IMR-90 (cell line): ENCODE data around the gene ST7. TPM values are rescaled to one million over a fixed set of nuclear protein-coding genes. Genes with fewer than 3 reads are reported as not detected.
A peak's percentile ranks its signal among the peaks of the same experiment; 100 is the strongest.

Experiments used
- ATAC-seq: fragments of 200-7000 bp; cut with Tn5 transposase; 2 replicates; pipeline ENCODE4 v1.9.1; 2020; ENCODE audit warnings: low read depth, mild to moderate bottlenecking, moderate library complexity
- BruUV-seq: library from RNA; stranded (reverse); fragments of 400-500 nt; replicated peaks from 2 replicates; lab custom pipeline; 2021; lab: Mats Ljungman, UMichigan
- CTCF ChIA-PET: fragments of 300-600 bp; formaldehyde crosslinking; extraction: SDS; loops from one replicate; lab custom pipeline; 2021; ENCODE audit warnings: antibody characterized with exemption; lab: Yijun Ruan, JAX
- POLR2A ChIA-PET: fragments of 300-600 bp; sonication (Branson Sonifier 250); formaldehyde crosslinking; loops from one replicate; lab custom pipeline; 2022; ENCODE audit warnings: antibody characterized with exemption; ENCODE audit not compliant: unreplicated experiment; lab: Charles Lee
- DNase-seq: peaks from one replicate; pipeline ENCODE4 v3.0.0; 2013
- H2AFZ ChIP-seq: replicated peaks from 2 replicates; pipeline ENCODE3; 2013; ENCODE audit warnings: low read length, mild to moderate bottlenecking; ENCODE audit not compliant: poor library complexity
- H2AK5ac ChIP-seq: 2 replicates; pipeline ENCODE4 v1.6.1; 2013; ENCODE audit warnings: low read depth, low read length, inconsistent platforms
- H2AK9ac ChIP-seq: replicated peaks from 2 replicates; pipeline ENCODE3; 2013; ENCODE audit warnings: mild to moderate bottlenecking, low read depth, low read length, moderate library complexity; ENCODE audit not compliant: poor library complexity
- H2BK120ac ChIP-seq: 2 replicates; pipeline ENCODE4 v1.6.1; 2013; ENCODE audit warnings: low read depth, low read length, inconsistent platforms
- H2BK15ac ChIP-seq: 3 replicates; pipeline ENCODE4 v1.6.1; 2013; ENCODE audit warnings: low read depth, low read length, inconsistent platforms
- H2BK20ac ChIP-seq: 2 replicates; pipeline ENCODE4 v1.6.1; 2013; ENCODE audit warnings: low read depth, mild to moderate bottlenecking, inconsistent platforms, low read length, moderate library complexity
- H2BK5ac ChIP-seq: 2 replicates; pipeline ENCODE4 v1.6.1; 2013; ENCODE audit warnings: mild to moderate bottlenecking, low read depth, low read length, inconsistent platforms; ENCODE audit not compliant: poor library complexity, severe bottlenecking
- H3K14ac ChIP-seq: replicated peaks from 2 replicates; pipeline ENCODE4 v1.6.1; 2013; ENCODE audit warnings: low read depth, low read length, inconsistent platforms
- H3K18ac ChIP-seq: 2 replicates; pipeline ENCODE4 v1.6.1; 2013; ENCODE audit warnings: low read depth, low read length, control low read depth
- H3K23ac ChIP-seq: 2 replicates; pipeline ENCODE4 v1.6.1; 2013; ENCODE audit warnings: low read depth, low read length, inconsistent platforms
- H3K27ac ChIP-seq: 2 replicates; pipeline ENCODE4 v1.5.1; 2013; ENCODE audit warnings: mild to moderate bottlenecking, control low read depth, low read length; ENCODE audit not compliant: insufficient read depth
- H3K27me3 ChIP-seq: 2 replicates; pipeline ENCODE4 v1.6.1; 2013; ENCODE audit warnings: low read length; ENCODE audit not compliant: control insufficient read depth, insufficient read depth
- H3K36me3 ChIP-seq: 2 replicates; pipeline ENCODE4 v1.6.1; 2013; ENCODE audit warnings: low read length, mixed read lengths; ENCODE audit not compliant: control insufficient read depth, insufficient read depth
- H3K4ac ChIP-seq: 2 replicates; pipeline ENCODE4 v1.6.1; 2013; ENCODE audit warnings: low read depth, low read length, inconsistent platforms
- H3K4me1 ChIP-seq: 2 replicates; pipeline ENCODE4 v1.6.1; 2013; ENCODE audit warnings: low read length, mixed read lengths; ENCODE audit not compliant: control insufficient read depth, insufficient read depth
- H3K4me2 ChIP-seq: 2 replicates; pipeline ENCODE4 v1.6.1; 2013; ENCODE audit warnings: low read depth, mild to moderate bottlenecking, control low read depth, low read length, moderate library complexity
- H3K4me3 ChIP-seq: 2 replicates; pipeline ENCODE4 v1.5.1; 2013; ENCODE audit warnings: low read depth, mild to moderate bottlenecking, control low read depth, low read length, moderate library complexity; ENCODE audit not compliant: insufficient read depth
- H3K56ac ChIP-seq: 2 replicates; pipeline ENCODE4 v1.6.1; 2013; ENCODE audit warnings: low read length, inconsistent platforms; ENCODE audit not compliant: insufficient read depth; ENCODE audit errors: extremely low read depth
- H3K79me1 ChIP-seq, 2 experiments: 2 replicates each; pipeline ENCODE4 v1.6.1; 2013; ENCODE audit warnings: low read length in 2 of 2, inconsistent platforms in 1 of 2, low read depth in 1 of 2
- H3K9ac ChIP-seq: 2 replicates; pipeline ENCODE4 v1.6.1; 2013; ENCODE audit warnings: low read depth, low read length, control low read depth
- H3K9me1 ChIP-seq: 2 replicates; pipeline ENCODE4 v1.6.1; 2013; ENCODE audit warnings: low read length, inconsistent platforms; ENCODE audit not compliant: insufficient read depth
- H3K9me3 ChIP-seq: 2 replicates; pipeline ENCODE4 v1.6.1; 2013; ENCODE audit warnings: low read length; ENCODE audit not compliant: control insufficient read depth, insufficient read depth
- H4K20me1 ChIP-seq: 2 replicates; pipeline ENCODE4 v1.6.1; 2013; ENCODE audit warnings: low read length, inconsistent platforms; ENCODE audit not compliant: insufficient read depth
- H4K5ac ChIP-seq: 2 replicates; pipeline ENCODE4 v1.6.1; 2013; ENCODE audit warnings: mild to moderate bottlenecking, low read depth, low read length, control low read depth
- H4K8ac ChIP-seq, 2 experiments: 2 replicates each; pipeline ENCODE4 v1.6.1; 2013; ENCODE audit warnings: low read depth in 2 of 2, low read length in 2 of 2, control low read depth in 1 of 2, inconsistent platforms in 1 of 2
- H4K91ac ChIP-seq: 2 replicates; pipeline ENCODE4 v1.6.1; 2013; ENCODE audit warnings: low read depth, low read length, inconsistent platforms; ENCODE audit not compliant: insufficient read depth
- CEBPB ChIP-seq: IDR thresholded peaks from 2 replicates; pipeline ENCODE4 v1.6.1; 2012; ENCODE audit warnings: low read depth, low read length, improper control_type of control experiment
- CHD1 ChIP-seq: IDR thresholded peaks from 2 replicates; pipeline ENCODE4 v1.6.1; 2012; ENCODE audit warnings: low read depth, low read length, improper control_type of control experiment
- ELK1 ChIP-seq: fragments of 150-350 bp; IDR thresholded peaks from 2 replicates; pipeline ENCODE4 v1.6.1; 2016; ENCODE audit warnings: low read depth, mild to moderate bottlenecking, low read length, moderate library complexity, borderline replicate concordance
- FOS ChIP-seq: fragments of 150-350 bp; IDR thresholded peaks from 2 replicates; pipeline ENCODE4 v1.6.1; 2016; ENCODE audit warnings: low read depth, low read length
- RAD21 ChIP-seq: IDR thresholded peaks from 2 replicates; pipeline ENCODE4 v1.6.1; 2012; ENCODE audit warnings: low read length, improper control_type of control experiment
- WGBS, 2 experiments: methylation state at CpG; one replicate each; pipeline versions ENCODE4 v1.1.5 to v1.1.7; 2013; ENCODE audit warnings: missing lambda C conversion rate in 2 of 2; ENCODE audit not compliant: insufficient read length in 1 of 2; ENCODE audit errors: extremely low coverage in 2 of 2; 5-methylcytosine and 5-hydroxymethylcytosine counted together
- dilution Hi-C: fragments of 300-500 bp; cut with HindIII; formaldehyde crosslinking; loops from one replicate; pipeline ENCODE4 v1.14.3; 2018; ENCODE audit warnings: low sequenced_read_pairs; ENCODE audit not compliant: unreplicated experiment
- in situ Hi-C: fragments of 300-500 bp; cut with MboI; formaldehyde crosslinking; loops from 3 replicates; pipeline ENCODE4 v1.14.3; 2019; ENCODE audit warnings: low sequenced_read_pairs, inconsistent platforms, mixed read lengths
- intact Hi-C: fragments of 100-400 bp; cut with micrococcal nuclease; formaldehyde crosslinking; loops from 2 replicates; pipeline ENCODE4 v1.10.0; 2022
- polyA plus RNA-seq, 3 experiments: library from polyadenylated mRNA; depleted of rRNA; stranded (reverse); fragments of >200 nt; gene quantifications; 2 replicates each; pipeline ENCODE4 v1.2.3, GENCODE V29; 2012; ENCODE audit warnings: low replicate concordance in 1 of 3
- total RNA-seq: library from RNA; depleted of rRNA; stranded (reverse); fragments of >200 nt; gene quantifications from 2 replicates; pipeline ENCODE4 v1.2.3, GENCODE V29; 2012

The ST7 gene
- total and polyA plus RNA-seq, 2 of the 4 experiments (the other 2 are of a cell fraction): 18.6 to 26.0 TPM

- TF ChIP-seq RAD21 (no peak), CEBPB (0 out of 2 replicates have a peak, but pooled peaks have one; percentile 15), CHD1 (no peak), ELK1 (no peak), FOS (no peak)
- DNase-seq: peak; percentile 31
Observed at GRCh38 chr7:117227091-117227490, 273.8 kb downstream of the ST7 start.

More at GRCh38 chr7:117227091-117227490, 273.8 kb downstream of the ST7 start:
- no peaks in the 10 kb centered on the region for H3K9me3 ChIP-seq
- no peak overlapping the region for H3K9ac ChIP-seq
- no peak overlapping the region for H4K8ac ChIP-seq
- H4K91ac ChIP-seq: peak overlapping the region; percentile 3
- H3K4me2 ChIP-seq: no peak overlapping the region
- peak overlapping the region; percentile 31; the same call in 1 of the 2 replicates for H3K4ac ChIP-seq
- peak overlapping the region; percentile 76 for H2BK20ac ChIP-seq
- no peak overlapping the region for H3K14ac ChIP-seq
- no peak overlapping the region for H3K4me3 ChIP-seq
- H2BK5ac ChIP-seq: no peak overlapping the region
- H3K27me3 ChIP-seq: no peaks in the 10 kb centered on the region
- H3K23ac ChIP-seq: no peak overlapping the region
- H3K4me1 ChIP-seq: peaks cover 21% of the 10 kb centered on the region
- peak overlapping the region; percentile 11; the same call in 1 of the 2 replicates for H2AK5ac ChIP-seq
- peak overlapping the region; percentile 9; the same call in 1 of the 2 replicates for H3K18ac ChIP-seq
- H4K5ac ChIP-seq: peak overlapping the region; percentile 30
- no peak overlapping the region; the same call in 2 of the 3 replicates for H2BK15ac ChIP-seq
- ChIA-PET POLR2A (no interaction called here), CTCF (interaction anchor here (1.3 kb wide), 1 partner anchor 130 kb away, joined by 3 read pairs; no protein-coding TSS in a partner anchor)
- no peaks in the 10 kb centered on the region for H4K20me1 ChIP-seq
- no peak overlapping the region for H2AFZ ChIP-seq
- intact Hi-C loops (loop anchor here (5.0 kb wide), 1 partner anchor 35 kb away; no protein-coding TSS in a partner anchor), in situ Hi-C loops (no loop called here), dilution Hi-C loops (no loop called here)
- no peak for ATAC-seq
- no TSS peak for BruUV-seq
- H3K9me1 ChIP-seq: peaks cover 5% of the 10 kb centered on the region
- 87% methylated on average over 3 of the region's 4 CpGs; no CpG with 5 or more reads in 1 of the 2 experiments for WGBS, 2 experiments
- no peaks in the 10 kb centered on the region for H3K79me1 ChIP-seq
- H3K56ac ChIP-seq: no peak overlapping the region
- H2AK9ac ChIP-seq: no peak overlapping the region
- H3K36me3 ChIP-seq: peaks cover 4% of the 10 kb centered on the region; the same call in 1 of the 2 replicates
- H2BK120ac ChIP-seq: peak overlapping the region; percentile 74
- H3K27ac ChIP-seq: no peak overlapping the region
